ENCODE measurements around the gene WNT5B.
A peak's percentile ranks its signal among the peaks of the same experiment; 100 is the strongest.
"Not testable (repeated sequence)": the region's sequence is repeated elsewhere in the genome, so short reads cannot be mapped to it uniquely, and the experiment has no call there.

WNT5B gene

DNA sequence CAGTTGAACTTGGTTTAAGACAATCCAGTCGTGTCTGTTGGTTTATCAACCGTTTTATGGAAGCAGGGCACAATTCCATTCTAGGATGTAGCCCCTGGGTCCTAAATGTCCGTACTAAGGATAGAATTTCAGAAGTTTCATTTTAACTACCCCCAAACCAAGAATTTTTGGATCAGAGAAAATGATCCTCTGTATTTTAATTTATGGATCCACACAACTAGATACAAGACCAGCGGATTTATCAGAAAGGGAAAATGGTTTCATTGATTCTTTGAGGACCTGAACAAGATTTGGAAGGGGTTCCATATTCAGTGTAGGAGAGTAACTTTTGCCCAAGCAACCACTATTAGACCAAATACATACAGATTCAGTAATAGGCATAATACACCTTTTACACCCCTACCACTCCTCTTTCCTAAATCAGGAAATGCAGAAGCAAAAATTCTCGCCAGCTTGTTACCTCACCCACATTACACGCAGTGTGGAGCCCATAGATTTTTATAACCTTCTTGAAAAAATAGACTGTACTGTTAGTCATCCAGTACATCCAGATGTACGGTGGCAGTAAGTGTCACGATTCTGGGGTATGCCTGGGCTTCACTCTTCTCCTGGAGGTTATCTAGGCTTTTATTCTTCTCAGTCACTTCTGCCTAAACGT, 33.2 kb upstream of the WNT5B start:
- DNase-seq (ENCODE audit: insufficient read length, low spot score) = no peak

DNA sequence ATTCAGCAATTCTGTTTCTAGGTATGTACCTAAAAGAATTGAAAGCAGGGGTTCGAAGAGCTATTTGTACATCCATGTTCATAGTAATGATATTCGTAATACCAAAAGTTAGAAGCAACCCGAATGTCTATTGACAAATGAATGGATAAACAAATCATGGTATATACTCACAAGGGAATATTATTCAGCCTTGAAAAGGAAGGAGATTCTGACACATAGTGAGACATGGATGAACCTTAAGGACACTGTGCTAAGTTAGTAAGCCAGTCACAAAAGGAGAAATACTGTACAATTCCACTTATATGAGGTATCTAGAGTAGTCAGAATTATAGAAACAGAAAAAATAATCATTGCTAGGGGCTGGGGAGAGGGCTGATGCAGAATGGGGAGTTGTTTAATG, 30.3 kb upstream of the WNT5B start:
- FAIRE-seq (no peak), DNase-seq (ENCODE audit: insufficient read length, low spot score) (no peak)

More for the DNA sequence above, 33.2 kb upstream of the WNT5B start:
- FAIRE-seq = no peak

DNA sequence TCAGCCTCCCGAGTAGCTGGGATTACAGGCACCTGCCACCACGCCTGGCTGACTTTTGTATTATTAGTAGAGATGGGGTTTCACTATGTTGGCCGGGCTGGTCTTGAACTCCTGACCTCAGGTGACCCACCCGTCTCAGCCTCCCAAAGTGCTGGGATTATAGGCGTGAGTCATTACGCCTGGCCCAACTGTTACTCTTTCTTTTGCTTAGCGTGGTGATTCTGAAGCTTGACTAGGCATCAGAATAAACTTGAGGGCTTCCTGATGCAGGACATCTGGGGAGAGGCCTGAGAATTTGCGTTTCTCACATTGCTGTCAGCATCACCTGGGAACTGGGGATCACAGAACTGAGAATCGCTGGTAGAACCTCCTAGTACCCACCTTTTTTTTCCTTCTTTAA, 26.3 kb upstream of the WNT5B start:
- not testable (repeated sequence) for FAIRE-seq; DNase-seq (ENCODE audit: insufficient read length, low spot score)

DNA sequence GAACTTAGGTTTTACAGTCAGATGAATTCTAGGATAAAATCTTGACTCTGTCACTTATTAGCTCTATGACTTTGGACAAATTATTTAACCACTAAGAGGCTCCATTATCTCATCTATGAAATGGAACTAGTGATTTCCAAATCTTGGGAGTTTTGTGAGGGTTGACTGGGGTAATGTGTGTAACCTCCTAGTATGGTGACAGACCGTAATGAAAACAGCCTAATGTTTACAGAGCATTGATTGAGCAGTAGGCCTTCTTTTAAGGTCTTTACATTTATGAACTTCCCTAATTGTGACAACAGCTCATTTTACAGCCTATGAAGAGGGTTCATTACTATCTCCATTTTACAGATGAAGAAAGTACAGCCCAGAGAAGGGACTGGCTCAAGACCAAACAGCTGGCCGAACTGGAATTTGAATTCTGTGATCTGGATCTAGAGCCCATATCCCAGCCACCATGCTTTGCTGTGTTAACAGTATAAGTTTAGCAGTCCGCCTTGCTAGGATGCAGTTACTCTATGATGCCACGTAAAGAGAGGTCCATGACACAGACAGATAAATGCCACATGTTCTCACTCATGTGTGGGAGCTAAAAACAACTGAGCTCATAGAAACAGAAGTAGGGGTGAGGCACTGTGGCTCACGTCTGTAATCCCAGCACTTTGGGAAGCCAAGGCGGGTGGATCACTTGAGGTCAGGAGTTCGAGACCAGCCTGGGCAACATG, 25.6 kb upstream of the WNT5B start:
- no peak for DNase-seq (ENCODE audit: insufficient read length, low spot score)
- peak; percentile 69 for FAIRE-seq

DNA sequence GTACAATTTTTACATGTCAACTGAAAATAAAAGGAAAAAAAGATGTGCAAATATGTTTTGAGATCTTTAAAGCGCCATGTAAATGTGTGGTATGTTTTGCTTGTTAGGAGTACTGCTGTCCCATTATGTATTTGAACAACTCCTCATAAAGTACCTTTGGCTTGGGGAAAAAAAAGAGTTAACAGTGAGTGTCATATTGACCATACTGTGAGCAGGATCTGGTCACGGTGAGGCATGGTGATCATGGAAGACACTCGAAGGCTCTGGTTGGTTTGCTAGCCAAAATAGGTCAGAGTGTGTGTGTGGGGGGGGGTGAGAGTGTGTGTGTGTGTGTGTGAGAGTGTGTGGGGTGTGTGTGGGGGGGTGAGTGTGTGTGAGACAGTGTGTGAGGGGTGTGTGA, 24.6 kb upstream of the WNT5B start:
- DNase-seq (ENCODE audit: insufficient read length, low spot score) (no peak), FAIRE-seq (no peak)

DNA sequence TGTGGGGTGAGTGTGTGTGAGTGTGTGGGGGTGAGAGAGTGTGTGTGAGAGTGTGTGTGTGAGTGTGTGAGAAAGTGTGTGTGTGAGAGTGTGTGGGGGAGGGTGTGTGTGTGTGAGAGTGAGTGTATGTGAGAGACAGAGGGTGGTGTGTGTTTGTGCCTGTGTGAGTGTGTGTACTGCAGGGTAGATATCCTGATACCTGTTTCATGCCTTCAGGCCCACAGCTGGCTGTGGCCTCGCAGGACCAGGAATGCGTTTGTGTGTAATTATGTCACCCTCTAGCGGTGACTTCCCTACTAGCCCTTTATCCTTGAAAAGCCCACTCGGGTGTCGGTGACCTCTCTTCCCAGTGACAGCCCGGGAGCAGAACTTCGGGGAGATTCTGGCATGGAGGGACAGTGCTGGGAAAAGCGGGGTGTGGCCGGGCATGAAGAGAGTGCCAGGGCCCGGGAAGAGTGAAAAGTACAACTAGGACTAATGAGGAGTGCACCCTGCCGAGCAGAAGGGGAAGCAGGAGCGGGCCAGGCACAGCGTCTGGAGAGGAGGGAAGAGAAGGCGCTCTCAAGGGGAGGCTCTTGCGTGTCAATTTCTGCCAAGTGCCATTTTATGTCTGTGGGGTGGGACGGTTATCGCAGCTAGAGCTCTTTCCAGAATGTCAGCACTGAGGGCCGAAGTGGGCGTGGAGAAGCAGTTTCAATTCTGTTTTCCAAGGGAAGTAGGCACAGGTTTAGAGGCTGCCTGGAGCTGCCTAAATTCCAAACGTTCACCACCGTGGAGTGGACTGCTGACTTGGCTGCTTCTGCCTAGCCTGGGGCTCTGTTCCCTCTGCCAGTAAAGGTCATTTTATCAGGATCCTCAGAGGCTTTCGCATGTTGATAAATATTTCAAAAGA, 23.7 kb upstream of the WNT5B start:
- no peak for DNase-seq (ENCODE audit: insufficient read length, low spot score)
- FAIRE-seq = peak; percentile 90

DNA sequence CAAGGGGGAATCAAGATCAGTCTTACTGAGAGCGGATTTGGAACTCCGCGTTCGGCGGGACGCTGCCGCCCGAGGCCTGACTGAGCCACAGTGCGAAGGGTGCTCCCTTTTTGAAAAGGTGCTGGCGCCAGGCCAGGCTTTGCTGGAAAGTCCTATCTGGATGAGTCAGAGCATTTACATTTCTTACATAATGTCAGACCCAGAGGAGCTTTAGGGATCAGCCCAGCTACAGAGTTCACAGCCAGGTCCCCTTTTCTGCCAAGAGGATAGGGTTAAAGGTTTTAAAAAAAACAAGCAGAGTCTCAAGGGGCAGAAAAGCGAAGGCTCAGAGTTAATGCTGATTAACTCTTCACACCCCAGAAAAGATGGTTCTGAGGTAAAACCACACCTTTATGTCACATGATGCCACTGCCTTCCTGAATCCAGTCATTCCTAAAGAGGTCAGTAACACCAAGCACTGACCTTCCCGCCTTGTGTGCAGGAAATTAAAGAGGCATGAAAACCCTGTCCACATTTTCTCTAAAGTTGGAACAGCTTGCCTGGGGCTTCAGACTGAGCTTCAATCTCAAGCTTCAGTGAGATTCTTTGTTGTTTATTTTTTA, 22.9 kb upstream of the WNT5B start:
- DNase-seq (ENCODE audit: insufficient read length, low spot score) (no peak), FAIRE-seq (peak; percentile 89)

DNA sequence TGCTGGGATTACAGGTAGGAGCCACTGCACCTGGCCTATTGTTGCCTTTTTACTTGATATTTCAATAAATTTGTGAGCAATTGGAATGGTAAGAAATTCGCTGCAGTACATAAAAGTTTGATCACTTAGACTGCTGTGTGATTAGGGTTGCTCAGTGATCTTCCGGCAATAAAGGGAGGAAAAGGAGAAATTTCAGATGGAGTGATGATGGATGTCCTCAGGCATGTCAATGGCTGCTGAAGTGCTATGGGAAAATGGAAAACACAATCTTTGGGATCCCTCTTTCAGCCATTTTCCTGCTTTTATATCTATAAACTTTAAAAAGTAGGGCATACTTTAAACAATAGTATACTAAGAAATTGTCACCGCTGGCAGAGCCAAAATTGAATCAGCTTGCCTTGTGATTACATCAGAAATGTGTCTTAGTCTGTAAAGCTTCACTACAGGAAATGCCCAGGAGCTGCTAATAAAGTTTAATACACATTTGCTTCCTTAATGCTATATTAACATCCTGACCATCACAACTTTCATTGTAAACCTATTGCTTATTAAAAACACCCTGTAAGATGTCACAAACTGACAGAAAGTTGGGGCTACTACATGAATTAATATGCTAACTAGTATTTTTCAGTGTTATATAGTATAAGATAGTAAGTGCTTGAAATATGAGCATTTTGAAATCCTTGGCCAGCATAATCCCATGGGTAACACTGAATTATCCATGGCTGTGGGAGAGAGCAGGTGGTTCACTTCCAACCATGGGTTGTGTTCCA, 20.9 kb upstream of the WNT5B start:
- FAIRE-seq (no peak), DNase-seq (ENCODE audit: insufficient read length, low spot score) (no peak)

DNA sequence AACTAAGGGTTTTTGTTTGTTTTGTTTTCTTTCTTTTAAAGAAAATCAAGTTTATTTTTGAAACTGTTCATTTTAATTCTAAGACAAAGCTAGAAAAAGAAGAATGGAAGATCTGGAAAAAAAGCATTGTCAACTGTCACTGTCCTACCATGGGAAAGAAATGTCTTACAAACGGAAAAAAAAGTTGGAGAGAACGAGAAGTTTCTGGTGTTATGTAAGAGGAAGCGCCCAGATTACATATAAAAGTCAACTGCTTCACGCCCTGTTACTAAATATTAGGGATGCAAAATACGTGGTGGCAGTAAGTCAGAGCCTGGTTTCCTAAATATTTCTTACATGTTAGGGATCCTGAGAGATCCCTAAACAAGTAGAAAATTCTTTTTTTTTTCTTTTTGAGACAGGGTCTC, 20.3 kb upstream of the WNT5B start:
- DNase-seq (ENCODE audit: insufficient read length, low spot score) = no peak
- FAIRE-seq = no peak

DNA sequence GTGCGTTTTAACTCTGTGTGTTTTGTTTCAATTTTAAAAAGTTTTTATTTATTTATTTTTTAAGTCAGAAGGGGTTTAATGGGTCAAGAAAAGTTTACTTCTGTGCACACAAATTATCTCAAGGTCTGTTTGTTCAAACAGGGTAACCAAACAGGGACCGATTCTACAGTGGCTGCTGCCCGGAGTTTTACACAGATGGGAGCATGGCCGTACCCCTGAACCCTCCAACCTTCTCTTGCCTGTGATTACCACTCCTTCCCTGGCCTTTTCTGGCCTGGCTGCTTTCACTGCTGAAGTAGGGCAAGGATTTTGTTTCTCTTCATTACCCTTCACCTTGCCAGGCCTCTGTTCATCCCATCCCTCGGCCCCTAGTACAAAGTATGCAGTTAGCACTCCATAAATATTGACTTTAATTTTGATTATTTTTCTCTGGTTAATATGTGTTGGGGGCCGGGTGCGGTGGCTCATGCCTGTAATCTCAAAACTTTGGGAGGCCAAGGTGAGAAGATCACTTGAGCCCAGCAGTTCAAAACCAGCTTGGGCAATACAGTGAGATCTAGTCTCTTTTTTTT, 18.9 kb upstream of the WNT5B start:
- DNase-seq (ENCODE audit: insufficient read length, low spot score) (no peak), FAIRE-seq (no peak)

DNA sequence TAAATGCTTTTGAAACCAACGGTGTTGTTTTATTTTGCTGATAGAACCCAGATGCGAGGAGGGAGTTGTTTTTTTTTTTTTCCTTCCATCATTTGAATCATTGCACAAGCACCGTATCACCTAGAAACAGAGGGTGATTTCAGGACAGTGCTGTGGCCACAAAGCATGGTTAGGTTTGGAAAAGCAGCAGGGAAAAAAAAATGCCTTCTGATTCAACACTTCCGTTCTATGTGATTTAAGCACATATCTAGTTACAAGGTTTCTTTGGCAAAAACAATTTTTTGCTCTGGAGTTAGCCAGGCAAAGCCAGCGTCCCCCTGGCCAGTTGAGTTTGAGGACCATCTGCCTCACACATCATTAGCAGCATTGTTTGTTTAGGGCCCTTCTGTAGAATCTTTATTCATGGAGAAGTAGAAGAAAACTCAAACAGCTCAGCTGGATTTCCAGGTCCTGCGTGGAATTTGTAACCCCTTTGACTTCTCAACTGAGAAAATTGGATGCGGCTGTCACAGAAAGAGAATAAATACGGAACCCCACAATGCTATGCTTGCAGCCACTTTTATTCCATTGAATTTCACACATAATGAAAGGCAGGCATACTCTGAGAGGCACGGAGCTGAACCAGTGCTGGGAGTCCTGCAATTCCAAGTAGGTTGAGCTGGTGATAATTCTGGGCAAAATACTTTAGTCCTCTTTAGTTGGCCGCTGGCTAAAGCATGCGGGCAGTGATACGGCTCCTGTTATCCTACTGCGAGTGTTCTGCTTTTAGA, 17.0 kb upstream of the WNT5B start:
- DNase-seq (ENCODE audit: insufficient read length, low spot score) (no peak), FAIRE-seq (peak; percentile 49)

DNA sequence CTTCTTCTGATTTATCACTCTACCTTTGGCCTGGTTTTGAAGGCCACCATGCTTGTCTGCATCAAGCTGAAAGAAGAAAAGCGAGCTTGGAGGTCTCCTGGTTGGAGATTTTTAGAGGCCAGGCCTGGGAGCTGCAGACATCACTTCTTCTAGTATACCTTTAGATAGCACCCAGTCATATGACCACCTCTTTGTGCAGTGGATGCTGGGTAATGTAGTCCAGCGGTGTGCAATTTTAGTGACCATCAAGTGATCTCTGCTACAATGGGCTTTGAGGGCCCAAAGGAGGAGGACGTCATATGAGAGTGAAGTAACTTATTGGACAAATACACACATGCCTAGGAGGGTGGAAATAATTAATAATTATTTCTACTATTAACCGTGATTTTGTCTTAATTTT, 15.2 kb upstream of the WNT5B start:
- FAIRE-seq = no peak

DNA sequence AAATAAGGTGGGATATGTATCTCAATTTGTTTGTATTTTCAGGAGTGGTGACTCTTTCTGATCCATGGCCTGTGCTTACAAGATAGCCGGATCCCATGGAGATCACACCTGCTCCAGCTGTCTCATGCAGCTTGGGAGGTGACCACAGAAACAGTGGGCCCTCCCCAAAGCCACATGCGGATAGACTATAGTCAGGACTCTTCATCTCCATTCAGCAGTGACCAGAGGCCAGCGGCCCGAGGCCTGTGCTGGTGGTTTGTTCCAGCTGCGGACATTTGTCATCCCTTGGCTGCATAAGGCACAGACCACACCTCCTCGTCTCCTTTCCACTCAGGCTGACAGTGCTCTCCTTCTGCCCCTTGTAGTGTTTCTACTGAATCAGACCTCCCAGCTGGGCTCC, 14.7 kb upstream of the WNT5B start:
- FAIRE-seq = no peak
- DNase-seq (ENCODE audit: insufficient read length, low spot score) = no peak

More for the DNA sequence above, 15.2 kb upstream of the WNT5B start:
- DNase-seq (ENCODE audit: insufficient read length, low spot score) = no peak

DNA sequence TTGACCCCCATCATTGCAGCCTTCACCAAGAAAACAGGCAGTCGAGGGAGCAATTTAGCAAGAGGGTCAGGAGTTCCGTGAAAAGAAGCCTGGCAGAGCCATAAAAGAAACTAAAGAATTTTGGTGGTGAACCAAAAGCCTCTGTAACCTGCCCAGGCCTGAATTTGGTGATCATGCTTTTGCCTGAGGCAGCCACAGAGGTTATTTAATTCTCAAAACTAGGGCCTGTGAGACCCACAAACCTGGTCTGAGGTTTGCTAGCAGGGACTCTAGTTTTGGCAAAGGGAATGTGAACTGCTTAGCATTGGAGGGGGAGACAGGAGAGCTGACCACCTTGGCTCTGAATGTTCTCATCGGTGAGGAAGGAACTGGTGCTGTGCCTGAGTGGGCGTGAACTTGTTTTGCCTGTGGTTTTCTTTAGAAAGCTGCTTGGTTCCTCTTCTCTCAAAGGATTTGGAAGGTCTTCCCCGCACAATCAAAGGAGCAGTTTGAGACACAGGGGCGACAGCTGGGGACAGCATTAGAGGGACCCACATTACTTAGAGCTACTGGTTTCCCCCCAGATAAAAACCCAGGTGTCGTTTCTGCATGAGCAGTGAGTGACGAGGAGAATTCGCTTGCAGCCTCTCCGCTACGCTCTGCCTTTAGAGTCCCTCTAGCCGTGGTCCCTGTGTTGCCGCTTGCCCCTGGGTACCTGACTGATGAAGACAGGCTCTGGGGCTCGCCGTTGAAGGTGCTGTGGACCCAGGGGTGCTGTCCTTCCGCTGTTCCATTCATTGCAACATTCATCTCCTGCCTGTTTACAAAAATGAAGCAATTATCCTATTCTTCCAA, 12.6 kb upstream of the WNT5B start:
- peak; percentile 87 for FAIRE-seq
- DNase-seq (ENCODE audit: insufficient read length, low spot score) = no peak

DNA sequence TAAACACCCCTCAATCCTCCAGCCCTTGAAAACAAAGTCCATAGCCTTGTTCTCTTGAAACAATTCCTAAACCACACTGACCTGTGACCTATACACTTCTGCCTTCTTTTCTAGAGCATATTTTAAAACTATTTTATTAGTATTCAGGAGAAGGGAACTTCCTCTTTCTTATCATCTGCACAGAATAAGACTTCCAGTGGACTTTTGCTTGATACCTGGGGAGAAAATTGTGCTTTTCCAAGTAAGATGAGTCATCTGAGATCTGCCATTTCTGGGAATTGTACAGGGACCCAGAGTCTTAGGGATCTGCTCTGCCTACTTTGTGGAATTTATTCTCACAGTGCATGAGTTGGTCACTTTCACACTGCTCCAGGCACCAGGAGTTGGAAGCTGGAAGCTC, 10.5 kb upstream of the WNT5B start:
- FAIRE-seq (no peak), DNase-seq (ENCODE audit: insufficient read length, low spot score) (no peak)

DNA sequence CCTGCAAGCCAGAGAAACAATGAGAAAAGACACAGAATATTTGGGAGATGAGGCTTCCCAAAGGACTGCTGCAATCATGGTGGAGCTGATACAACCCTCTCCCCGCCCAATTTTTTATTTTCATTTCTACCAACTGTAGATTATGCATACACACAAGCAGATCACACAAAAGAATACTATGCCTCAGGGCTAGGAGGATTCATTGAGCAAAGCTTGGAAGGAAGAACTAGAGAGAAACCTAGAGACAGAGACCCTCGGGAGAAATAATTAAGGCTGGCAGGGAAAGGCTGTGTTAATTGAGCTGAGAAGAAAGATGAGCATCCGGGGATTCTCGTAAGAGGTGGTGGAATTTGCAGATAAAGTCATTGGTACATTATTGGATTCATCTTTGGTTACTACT, 9.9 kb upstream of the WNT5B start:
- no peak for DNase-seq (ENCODE audit: insufficient read length, low spot score)
- no peak for FAIRE-seq

DNA sequence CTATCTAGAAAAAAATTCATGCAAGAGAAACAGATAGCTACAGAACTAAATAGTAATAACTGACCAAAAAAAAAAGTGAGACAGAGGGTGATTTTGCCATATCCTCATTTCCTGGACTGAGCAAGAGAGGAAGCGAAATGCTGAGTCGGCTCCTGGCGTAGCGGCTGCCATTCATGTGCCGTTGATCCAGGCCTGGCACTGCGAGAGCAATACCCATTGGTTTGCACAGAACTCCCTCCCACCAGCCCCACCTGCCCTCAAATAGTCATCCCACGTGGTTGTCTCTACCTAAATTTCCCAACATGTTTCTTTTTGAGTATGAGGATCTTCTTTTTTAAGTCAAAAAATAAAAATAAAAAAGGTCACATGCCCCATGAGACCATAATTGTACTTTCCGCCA, 9.4 kb upstream of the WNT5B start:
- FAIRE-seq = peak; percentile 81
- no peak for DNase-seq (ENCODE audit: insufficient read length, low spot score)

DNA sequence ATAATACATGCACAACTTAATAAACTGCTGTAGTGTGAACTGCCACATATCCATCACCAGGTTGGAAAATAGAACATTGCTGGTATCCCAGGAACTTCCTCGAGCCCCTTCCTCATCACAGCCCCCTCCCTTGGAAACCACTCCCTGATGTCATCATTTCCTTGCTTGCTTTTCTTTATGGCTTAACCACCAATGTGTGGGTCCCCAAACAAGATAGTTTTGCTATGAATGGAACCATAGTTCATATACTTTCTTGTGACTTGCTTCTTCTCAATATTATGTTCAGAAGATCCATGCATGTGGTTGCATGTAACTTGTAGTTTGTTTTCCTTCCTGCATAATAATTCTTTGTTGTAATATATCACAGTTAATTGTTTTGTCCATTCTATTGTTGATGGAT, 8.9 kb upstream of the WNT5B start:
- DNase-seq (ENCODE audit: insufficient read length, low spot score) = no peak
- FAIRE-seq = no peak
